Measurements from ENCODE around the gene SLIT3. TPM values are rescaled to one million over a fixed set of nuclear protein-coding genes. Genes with fewer than 3 reads are reported as not detected.

The SLIT3 gene
- total RNA-seq, 1 experiment from 2014 or later, result 0.92 TPM

GRCh38 chr5:168676501-168676900 lies 624.4 kb downstream of the SLIT3 start:
- no peak overlapping the region for H3K27ac Mint-ChIP-seq
- no peak overlapping the region for H2BK20ac ChIP-seq (ENCODE audit: low read depth, low read length, poor library complexity, severe bottlenecking)
- H3K9ac ChIP-seq (ENCODE audit: extremely low read depth, insufficient read length, low read length), result no peak overlapping the region
- H3K9me3 ChIP-seq (ENCODE audit: control insufficient read depth, low read depth, low read length), result no peaks in the 10 kb centered on the region
- TF ChIP-seq, protein P1, sequence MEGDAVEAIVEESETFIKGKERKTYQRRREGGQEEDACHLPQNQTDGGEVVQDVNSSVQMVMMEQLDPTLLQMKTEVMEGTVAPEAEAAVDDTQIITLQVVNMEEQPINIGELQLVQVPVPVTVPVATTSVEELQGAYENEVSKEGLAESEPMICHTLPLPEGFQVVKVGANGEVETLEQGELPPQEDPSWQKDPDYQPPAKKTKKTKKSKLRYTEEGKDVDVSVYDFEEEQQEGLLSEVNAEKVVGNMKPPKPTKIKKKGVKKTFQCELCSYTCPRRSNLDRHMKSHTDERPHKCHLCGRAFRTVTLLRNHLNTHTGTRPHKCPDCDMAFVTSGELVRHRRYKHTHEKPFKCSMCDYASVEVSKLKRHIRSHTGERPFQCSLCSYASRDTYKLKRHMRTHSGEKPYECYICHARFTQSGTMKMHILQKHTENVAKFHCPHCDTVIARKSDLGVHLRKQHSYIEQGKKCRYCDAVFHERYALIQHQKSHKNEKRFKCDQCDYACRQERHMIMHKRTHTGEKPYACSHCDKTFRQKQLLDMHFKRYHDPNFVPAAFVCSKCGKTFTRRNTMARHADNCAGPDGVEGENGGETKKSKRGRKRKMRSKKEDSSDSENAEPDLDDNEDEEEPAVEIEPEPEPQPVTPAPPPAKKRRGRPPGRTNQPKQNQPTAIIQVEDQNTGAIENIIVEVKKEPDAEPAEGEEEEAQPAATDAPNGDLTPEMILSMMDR (conservative IDR thresholded peaks at IDR 0.05), result no peak
- no peak for DNase-seq
- no peak overlapping the region for H3K27ac ChIP-seq (ENCODE audit: insufficient read length, low read depth, low read length)
- no peak overlapping the region for H2AFZ ChIP-seq (ENCODE audit: low read length)
- no peaks in the 10 kb centered on the region for H3K79me2 ChIP-seq (ENCODE audit: insufficient read depth, low read length)
- no peaks in the 10 kb centered on the region for H4K20me1 ChIP-seq (ENCODE audit: control insufficient read depth, insufficient read depth, insufficient read length)
- H2BK120ac ChIP-seq (ENCODE audit: low read depth, low read length, poor library complexity, severe bottlenecking), result no peak overlapping the region
- no peak overlapping the region for H3K4me3 Mint-ChIP-seq
- H2BK15ac ChIP-seq (ENCODE audit: low read depth, low read length), result no peak overlapping the region
- peaks cover 4% of the 10 kb centered on the region for H3K23me2 ChIP-seq (ENCODE audit: insufficient read length, low read depth, low read length, poor library complexity, severe bottlenecking)
- H3T11ph ChIP-seq (ENCODE audit: low read length), result no peak overlapping the region
- H4K5ac ChIP-seq (ENCODE audit: insufficient read length, low read depth, low read length), result no peak overlapping the region
- H3K27me3 ChIP-seq (ENCODE audit: insufficient read depth, low read length), result no peaks in the 10 kb centered on the region
- H3K14ac ChIP-seq (ENCODE audit: insufficient read depth, low read length), result no peak overlapping the region; the same call in 1 of the 2 replicates
- H2BK5ac ChIP-seq (ENCODE audit: insufficient read length, low read length), result no peak overlapping the region
- H3K4me2 ChIP-seq (ENCODE audit: insufficient read depth, insufficient read length, low read length), result no peak overlapping the region
- H3K56ac ChIP-seq (ENCODE audit: insufficient read length, low read depth, low read length), result no peak overlapping the region
- no CpG with 5 or more reads among the region's 4 CpGs for WGBS (ENCODE audit: extremely low coverage, insufficient read length, low lambda C conversion rate)
- H3K4me1 Mint-ChIP-seq, result peaks cover 7 to 8% of the 10 kb centered on the region in 2 experiments; a peak in 2 of 4 replicates
- no peak overlapping the region for H2BK12ac ChIP-seq (ENCODE audit: insufficient read length, low read depth, low read length)
- H3K23ac ChIP-seq (ENCODE audit: insufficient read length, low read depth, low read length), result no peak overlapping the region
- H3K36me3 Mint-ChIP-seq (ENCODE audit: insufficient read depth in 1 of 3, low read depth in 3 of 3), result no peaks in the 10 kb centered on the region
- no peak overlapping the region for H4K91ac ChIP-seq (ENCODE audit: insufficient read length, low read depth, low read length)
- H4K8ac ChIP-seq (replicated peaks; ENCODE audit: insufficient read length, low read depth, low read length), result no peak overlapping the region
- H3K4ac ChIP-seq (ENCODE audit: low read depth, low read length), result no peak overlapping the region
- peaks cover 3% of the 10 kb centered on the region for H3K27me3 Mint-ChIP-seq (ENCODE audit: low read depth)
- no peaks in the 10 kb centered on the region; the same call in 1 of the 2 replicates for H3K4me1 ChIP-seq (ENCODE audit: insufficient read depth, low read length)
- H3K9me3 Mint-ChIP-seq, result no peaks in the 10 kb centered on the region
- no peaks in the 10 kb centered on the region for H3K79me1 ChIP-seq (ENCODE audit: insufficient read depth, low read depth, low read length, poor library complexity, severe bottlenecking)
- no peak overlapping the region for H2AK5ac ChIP-seq (ENCODE audit: insufficient read length, low read length)
- H3K18ac ChIP-seq (ENCODE audit: insufficient read length, low read depth, low read length), result no peak overlapping the region
